ENCODE results near the gene WNT7B.

- TF ChIP-seq POLR2A (IDR thresholded peaks at IDR 0.05; ENCODE audit: low read length) (no peak), GATA1 (IDR thresholded peaks at IDR 0.05; ENCODE audit: low read depth, low read length) (no peak)
These were observed 7.5 kb upstream of the WNT7B start for GRCh38 chr22:45984316-45984916.
